ENCODE measurements around the gene KRT33B. TPM values are rescaled to one million over a fixed set of nuclear protein-coding genes. Genes with fewer than 3 reads are reported as not detected.

KRT33B gene
- total RNA-seq, 4 donors from 2014 or later = not detected

- TF ChIP-seq POLR2A (IDR thresholded peaks at IDR 0.05) (no peak), CTCF (IDR thresholded peaks at IDR 0.05) (peak in 1 of 6 experiments; percentile 23)
- Histone ChIP-seq H3K36me3 (no peaks in the 10 kb centered on the region), H3K4me3 (replicated peaks in 1 of 3) (no peak overlapping the region), H3K27me3 (no peaks in the 10 kb centered on the region), H3K27ac (no peak overlapping the region), H3K9me3 (no peaks in the 10 kb centered on the region), H3K4me1 (no peaks in the 10 kb centered on the region)
- intact Hi-C loops (cut with DNase I) = no loop called here
- DNase-seq = peak; percentile 29 to 33
- 53 to 65% methylated on average over 14 to 16 of the region's 16 CpGs for WGBS, 2 donors
Observed at GRCh38 chr17:41324180-41325075, 45.2 kb downstream of the KRT33B start.

GRCh38 chr17:41322903-41323895 is 46.4 kb downstream of the KRT33B start:
- Histone ChIP-seq H3K9me3 (no peaks in the 10 kb centered on the region), H3K4me1 (no peaks in the 10 kb centered on the region), H3K36me3 (no peaks in the 10 kb centered on the region), H3K4me3 (replicated peaks in 1 of 3) (no peak overlapping the region), H3K27ac (no peak overlapping the region), H3K27me3 (no peaks in the 10 kb centered on the region)
- TF ChIP-seq CTCF (IDR thresholded peaks at IDR 0.05) (no peak), POLR2A (IDR thresholded peaks at IDR 0.05) (no peak)
- 89 to 90% methylated on average over 11 of the region's 11 CpGs for WGBS, 2 donors
- no peak for DNase-seq
- intact Hi-C loops (cut with DNase I) = no loop called here

- no peaks in the 10 kb centered on the region for H3K36me3 ChIP-seq
- TF ChIP-seq POLR2A (IDR thresholded peaks at IDR 0.05) = no peak
- peak; percentile 66 to 84 (median 74) for TF ChIP-seq CTCF (IDR thresholded peaks at IDR 0.05)
- no peaks in the 10 kb centered on the region for H3K27me3 ChIP-seq
- 28 to 29% methylated on average over 5 of the region's 5 CpGs for WGBS, 2 donors
- intact Hi-C loops (cut with DNase I) = no loop called here
- H3K4me1 ChIP-seq = no peaks in the 10 kb centered on the region
- no peak overlapping the region for H3K4me3 ChIP-seq (replicated peaks in 1 of 3)
- H3K27ac ChIP-seq = no peak overlapping the region
- peak; percentile 36 to 39 for DNase-seq
- H3K9me3 ChIP-seq = no peaks in the 10 kb centered on the region
Observed at GRCh38 chr17:41322094-41322902, 47.3 kb downstream of the KRT33B start.

- WGBS, 2 donors = 86 to 89% methylated on average over 2 of the region's 2 CpGs
- no peak for DNase-seq
- Histone ChIP-seq H3K4me1 (no peaks in the 10 kb centered on the region), H3K27ac (no peak overlapping the region), H3K4me3 (replicated peaks in 1 of 3) (no peak overlapping the region), H3K36me3 (no peaks in the 10 kb centered on the region), H3K27me3 (no peaks in the 10 kb centered on the region), H3K9me3 (no peaks in the 10 kb centered on the region)
- intact Hi-C loops (cut with DNase I) = no loop called here
- TF ChIP-seq CTCF (IDR thresholded peaks at IDR 0.05) (no peak), POLR2A (IDR thresholded peaks at IDR 0.05) (no peak)
Observed at GRCh38 chr17:41318231-41318630, 51.4 kb downstream of the KRT33B start.

Data from thyroid gland (tissue), 4 donors.